ENCODE data around the gene PAX8.

GRCh38 chr2:113238871-113239839 is 39.6 kb downstream of the PAX8 start:
- TF ChIP-seq POLR2A (IDR thresholded peaks at IDR 0.05), result no peak
- TF ChIP-seq, protein P1, sequence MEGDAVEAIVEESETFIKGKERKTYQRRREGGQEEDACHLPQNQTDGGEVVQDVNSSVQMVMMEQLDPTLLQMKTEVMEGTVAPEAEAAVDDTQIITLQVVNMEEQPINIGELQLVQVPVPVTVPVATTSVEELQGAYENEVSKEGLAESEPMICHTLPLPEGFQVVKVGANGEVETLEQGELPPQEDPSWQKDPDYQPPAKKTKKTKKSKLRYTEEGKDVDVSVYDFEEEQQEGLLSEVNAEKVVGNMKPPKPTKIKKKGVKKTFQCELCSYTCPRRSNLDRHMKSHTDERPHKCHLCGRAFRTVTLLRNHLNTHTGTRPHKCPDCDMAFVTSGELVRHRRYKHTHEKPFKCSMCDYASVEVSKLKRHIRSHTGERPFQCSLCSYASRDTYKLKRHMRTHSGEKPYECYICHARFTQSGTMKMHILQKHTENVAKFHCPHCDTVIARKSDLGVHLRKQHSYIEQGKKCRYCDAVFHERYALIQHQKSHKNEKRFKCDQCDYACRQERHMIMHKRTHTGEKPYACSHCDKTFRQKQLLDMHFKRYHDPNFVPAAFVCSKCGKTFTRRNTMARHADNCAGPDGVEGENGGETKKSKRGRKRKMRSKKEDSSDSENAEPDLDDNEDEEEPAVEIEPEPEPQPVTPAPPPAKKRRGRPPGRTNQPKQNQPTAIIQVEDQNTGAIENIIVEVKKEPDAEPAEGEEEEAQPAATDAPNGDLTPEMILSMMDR (IDR thresholded peaks at IDR 0.05), result no peak
- TF ChIP-seq POLR2AphosphoS5 (IDR thresholded peaks at IDR 0.05), result no peak

Measured in suprapubic skin (tissue), 4 donors.